Ovary (tissue), 3 donors: Measurements from ENCODE around the gene SETD7.

ENCODE experiments used
- EP300 ChIP-seq: sonication (generic); formaldehyde crosslinking; IDR thresholded peaks from one replicate; pipeline ENCODE4 v1.6.1; 2017; ENCODE audit warnings: antibody characterized with exemption
- TF ChIP-seq, protein P1 (sequence below), 3 donors: fragments of 450-650 bp in 2 of 3; fragments of 200-600 bp in 1 of 3; IDR thresholded peaks; one replicate each; pipeline versions ENCODE4 v1.5.1 to v1.8.0; 2016 to 2022; ENCODE audit warnings: antibody characterized with exemption in 3 of 3, mild to moderate bottlenecking in 1 of 3
- donor health status: DM: no; HTN: no; CAD: no.

DNA sequence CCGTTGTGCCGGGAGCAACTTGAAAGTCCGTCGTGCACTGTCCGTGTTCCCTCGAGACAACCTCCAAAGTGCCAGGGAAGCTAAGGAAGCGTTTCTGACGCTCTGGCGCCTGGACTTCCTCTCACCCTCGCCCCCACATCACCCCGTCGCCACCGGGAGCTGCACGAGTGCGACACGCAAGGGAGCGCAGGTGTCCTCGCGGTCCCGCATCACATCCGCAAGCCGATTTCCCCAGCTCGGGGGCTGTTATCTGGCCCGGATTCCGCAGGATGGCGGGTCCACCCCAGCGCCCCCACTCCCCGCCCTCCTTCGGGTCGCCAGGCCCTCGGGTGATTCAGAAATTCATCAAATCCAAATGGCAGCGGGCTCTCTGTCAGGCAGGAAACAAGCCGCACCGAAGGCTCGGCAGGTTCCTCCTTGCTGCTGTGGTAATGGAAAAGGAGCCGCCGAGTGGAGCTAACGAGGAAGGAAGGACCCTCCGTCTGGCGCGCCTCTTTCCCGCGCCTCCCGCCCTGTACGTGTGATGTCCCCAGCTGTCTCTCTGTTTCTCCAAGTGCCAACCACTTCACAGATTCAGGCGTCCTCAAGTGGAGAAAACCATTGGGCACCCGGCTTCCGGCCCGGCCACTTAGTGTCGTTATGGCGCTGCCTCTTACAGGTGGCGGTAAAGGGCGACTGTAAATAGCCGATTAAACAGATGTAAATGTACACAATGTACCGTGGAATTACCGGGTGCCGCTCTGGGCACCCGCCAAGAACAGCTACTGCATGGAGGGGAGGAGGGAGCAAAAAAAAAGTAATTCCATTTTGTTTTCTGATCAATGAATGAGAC lies 921 bp upstream of the SETD7 start:
- no peak for TF ChIP-seq EP300
- TF ChIP-seq, protein P1, sequence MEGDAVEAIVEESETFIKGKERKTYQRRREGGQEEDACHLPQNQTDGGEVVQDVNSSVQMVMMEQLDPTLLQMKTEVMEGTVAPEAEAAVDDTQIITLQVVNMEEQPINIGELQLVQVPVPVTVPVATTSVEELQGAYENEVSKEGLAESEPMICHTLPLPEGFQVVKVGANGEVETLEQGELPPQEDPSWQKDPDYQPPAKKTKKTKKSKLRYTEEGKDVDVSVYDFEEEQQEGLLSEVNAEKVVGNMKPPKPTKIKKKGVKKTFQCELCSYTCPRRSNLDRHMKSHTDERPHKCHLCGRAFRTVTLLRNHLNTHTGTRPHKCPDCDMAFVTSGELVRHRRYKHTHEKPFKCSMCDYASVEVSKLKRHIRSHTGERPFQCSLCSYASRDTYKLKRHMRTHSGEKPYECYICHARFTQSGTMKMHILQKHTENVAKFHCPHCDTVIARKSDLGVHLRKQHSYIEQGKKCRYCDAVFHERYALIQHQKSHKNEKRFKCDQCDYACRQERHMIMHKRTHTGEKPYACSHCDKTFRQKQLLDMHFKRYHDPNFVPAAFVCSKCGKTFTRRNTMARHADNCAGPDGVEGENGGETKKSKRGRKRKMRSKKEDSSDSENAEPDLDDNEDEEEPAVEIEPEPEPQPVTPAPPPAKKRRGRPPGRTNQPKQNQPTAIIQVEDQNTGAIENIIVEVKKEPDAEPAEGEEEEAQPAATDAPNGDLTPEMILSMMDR (IDR thresholded peaks at IDR 0.05): no peak
